Subcutaneous abdominal adipose tissue (tissue), 5 donors: ENCODE results near the gene SORBS2.
"Not testable (repeated sequence)": the region's sequence is repeated elsewhere in the genome, so short reads cannot be mapped to it uniquely, and the experiment has no call there.

Experiments used
- H3K27ac ChIP-seq: one replicate; pipeline ENCODE4 v1.7.0; 2013; ENCODE audit warnings: low read depth, mild to moderate bottlenecking, inconsistent platforms, low read length, moderate library complexity
- H3K27me3 ChIP-seq, 5 donors: one replicate each; pipeline ENCODE4 v1.7.0; 2013; ENCODE audit warnings: low read length in 5 of 5, inconsistent platforms in 1 of 5; ENCODE audit not compliant: control insufficient read depth in 5 of 5, insufficient read depth in 4 of 5
- H3K36me3 ChIP-seq, 5 donors: one replicate each; pipeline ENCODE4 v1.7.0; 2013; ENCODE audit warnings: low read length in 5 of 5; ENCODE audit not compliant: control insufficient read depth in 5 of 5, insufficient read depth in 5 of 5
- H3K4me1 ChIP-seq, 5 donors: one replicate each; pipeline ENCODE4 v1.7.0; 2013; ENCODE audit warnings: low read length in 5 of 5, mild to moderate bottlenecking in 3 of 5, moderate library complexity in 1 of 5; ENCODE audit not compliant: control insufficient read depth in 5 of 5, insufficient read depth in 5 of 5
- H3K4me3 ChIP-seq, 5 donors: one replicate each; pipeline ENCODE4 v1.7.0; 2013; ENCODE audit warnings: low read length in 5 of 5, low read depth in 1 of 5
- H3K9ac ChIP-seq, 5 donors: one replicate each; pipeline ENCODE4 v1.7.0; 2013; ENCODE audit warnings: low read length in 5 of 5, mild to moderate bottlenecking in 4 of 5, moderate library complexity in 3 of 5
- H3K9me3 ChIP-seq, 5 donors: one replicate each; pipeline ENCODE4 v1.7.0; 2013; ENCODE audit warnings: low read length in 5 of 5; ENCODE audit not compliant: control insufficient read depth in 5 of 5
- donor health status: healthy.
- donor health status: healthy.
- donor health status: healthy.
- donor health status: healthy.
- donor health status: healthy.

The SORBS2 gene

DNA sequence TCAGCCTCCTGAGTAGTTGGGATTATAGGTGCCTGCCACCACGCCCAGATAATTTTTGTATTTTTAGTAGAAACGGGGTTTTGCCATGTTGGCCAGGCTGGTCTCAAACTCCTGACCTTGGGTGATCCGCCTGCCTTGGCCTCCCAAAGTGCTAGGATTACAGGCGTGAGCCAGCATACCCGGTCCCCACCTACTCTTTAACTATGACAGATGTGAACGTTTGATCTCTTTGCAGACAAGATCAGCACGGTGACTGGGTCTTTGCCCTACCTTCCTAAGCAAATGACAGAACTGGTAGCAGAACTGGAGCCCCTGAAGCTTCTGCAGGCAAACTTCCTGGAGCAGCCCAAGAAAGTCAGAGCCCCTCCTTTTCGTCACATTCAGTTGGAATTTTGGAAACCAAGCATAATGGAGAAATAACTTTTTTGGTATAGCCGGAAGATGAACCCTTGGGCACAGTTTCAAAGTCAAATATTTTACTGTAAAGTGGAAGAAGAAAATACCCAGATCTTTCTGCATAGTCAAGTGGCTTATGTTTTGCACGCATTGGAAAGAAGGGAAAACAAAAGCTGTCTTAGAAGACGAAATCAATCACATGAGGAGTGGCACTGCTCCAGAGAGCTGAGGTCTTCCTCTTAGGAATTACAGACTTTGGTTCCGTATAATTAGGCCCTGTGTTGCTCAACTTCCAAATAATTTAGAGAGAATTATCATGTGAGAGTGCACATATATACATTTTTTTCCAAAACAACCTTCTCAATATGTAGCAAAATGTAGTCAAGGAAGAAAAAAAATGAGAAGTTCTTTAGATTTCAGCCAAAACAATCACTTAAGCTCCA is 90.6 kb downstream of the SORBS2 start:
- no peak overlapping the region for H3K9ac ChIP-seq
- no peak overlapping the region for H3K27ac ChIP-seq
- H3K27me3 ChIP-seq, result no peaks in the 10 kb centered on the region
- peaks cover 0 to 24% (median 14%) of the 10 kb centered on the region in 5 donors for H3K4me1 ChIP-seq
- no peaks in the 10 kb centered on the region for H3K36me3 ChIP-seq
- H3K9me3 ChIP-seq, result peaks cover 0 to 3% (median 0%) of the 10 kb centered on the region in 5 donors
- H3K4me3 ChIP-seq, result peak overlapping the region in 2 of 5 donors; percentile 19 to 36

DNA sequence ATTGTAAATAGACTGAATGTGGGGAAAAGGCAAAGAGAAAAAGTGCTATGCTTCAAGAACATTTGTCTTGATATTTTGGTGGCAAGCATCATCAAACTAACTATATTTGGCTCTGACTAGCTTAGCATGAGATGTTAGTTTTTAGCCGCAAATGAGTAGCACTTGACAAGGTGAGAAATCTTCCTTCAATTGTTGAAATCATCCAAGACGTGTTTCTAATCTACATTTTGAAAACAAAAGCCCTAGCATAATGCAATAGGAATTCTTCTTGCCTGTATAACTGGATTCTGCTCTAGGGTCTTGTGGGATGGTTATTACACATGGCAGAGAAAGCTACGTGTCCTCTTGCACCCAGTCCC is 92.5 kb downstream of the SORBS2 start:
- no peak overlapping the region for H3K9ac ChIP-seq
- no peaks in the 10 kb centered on the region for H3K27me3 ChIP-seq
- no peaks in the 10 kb centered on the region for H3K36me3 ChIP-seq
- no peak overlapping the region for H3K4me3 ChIP-seq
- peaks cover 0 to 3% (median 0%) of the 10 kb centered on the region in 5 donors for H3K9me3 ChIP-seq
- H3K4me1 ChIP-seq, result peaks cover 0 to 25% (median 14%) of the 10 kb centered on the region in 5 donors
- H3K27ac ChIP-seq, result no peak overlapping the region

DNA sequence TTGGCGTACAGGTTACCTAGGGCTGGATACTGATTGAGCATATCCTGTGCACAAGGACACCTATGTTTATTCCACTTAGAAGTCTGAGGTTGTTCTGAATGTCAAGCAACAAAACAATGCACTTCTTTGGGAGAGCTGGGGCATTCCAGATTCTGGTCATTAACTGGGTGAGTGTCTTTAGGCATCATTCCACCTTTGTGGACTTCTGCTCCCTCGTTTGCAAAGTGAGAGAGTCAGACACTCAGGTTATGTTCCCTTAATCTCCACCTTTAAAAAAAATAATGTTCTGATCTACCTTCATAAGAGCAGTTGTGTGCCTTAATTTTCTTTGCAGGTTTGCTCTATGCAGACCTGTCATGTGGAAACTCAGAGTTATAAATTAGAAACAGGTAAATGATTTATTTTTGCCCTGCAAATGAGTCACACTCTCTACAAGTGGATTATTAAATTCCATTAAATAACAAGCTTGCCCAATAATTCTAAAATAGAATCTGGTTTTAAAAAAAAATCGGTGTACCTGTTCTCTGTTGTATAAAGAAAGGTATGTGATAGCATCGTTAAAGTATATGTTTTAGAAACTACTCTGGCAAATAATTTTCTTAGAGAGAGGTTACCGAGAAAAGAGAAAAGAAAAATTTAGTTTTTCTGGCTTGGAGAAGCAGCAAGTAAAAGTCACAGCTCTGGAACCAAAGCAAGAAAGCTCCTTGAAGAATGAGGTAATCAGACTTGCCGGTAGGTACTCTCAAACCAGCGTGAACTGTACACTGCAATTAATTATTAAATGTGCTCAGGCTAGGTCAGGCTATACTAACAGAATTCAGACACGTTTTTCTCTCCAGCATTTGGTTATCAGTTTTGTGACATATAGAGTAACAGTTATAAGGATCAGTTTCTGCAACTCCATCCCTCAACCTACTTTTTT is 93.2 kb downstream of the SORBS2 start:
- peaks cover 0 to 3% (median 0%) of the 10 kb centered on the region in 5 donors for H3K9me3 ChIP-seq
- H3K36me3 ChIP-seq, result no peaks in the 10 kb centered on the region
- H3K4me3 ChIP-seq, result no peak overlapping the region
- no peak overlapping the region for H3K27ac ChIP-seq
- no peaks in the 10 kb centered on the region for H3K27me3 ChIP-seq
- peaks cover 0 to 22% (median 12%) of the 10 kb centered on the region in 5 donors for H3K4me1 ChIP-seq
- no peak overlapping the region for H3K9ac ChIP-seq

DNA sequence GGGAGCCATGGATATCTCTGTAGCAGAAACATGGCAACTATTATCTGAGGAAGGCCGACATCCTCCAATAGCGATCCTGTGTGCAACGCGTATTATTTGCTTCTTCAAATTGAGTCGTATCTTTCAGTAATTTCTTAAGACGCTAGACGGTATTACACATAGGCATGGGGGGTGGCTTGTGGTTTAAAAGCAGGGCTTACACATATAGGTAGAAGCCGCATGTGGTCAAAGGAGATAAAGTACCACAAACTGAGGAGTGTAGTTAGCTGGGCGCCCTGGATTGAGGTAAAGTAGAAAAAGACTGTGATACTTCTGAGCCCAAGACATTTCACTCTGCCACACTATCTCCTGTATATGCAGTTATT is 94.6 kb downstream of the SORBS2 start:
- no peak overlapping the region for H3K27ac ChIP-seq
- H3K4me3 ChIP-seq, result no peak overlapping the region
- peaks cover 0 to 3% (median 0%) of the 10 kb centered on the region in 5 donors for H3K27me3 ChIP-seq
- H3K36me3 ChIP-seq, result no peaks in the 10 kb centered on the region
- no peak overlapping the region for H3K9ac ChIP-seq
- peaks cover 0 to 15% (median 11%) of the 10 kb centered on the region in 5 donors for H3K4me1 ChIP-seq
- peaks cover 0 to 3% (median 0%) of the 10 kb centered on the region in 5 donors for H3K9me3 ChIP-seq

DNA sequence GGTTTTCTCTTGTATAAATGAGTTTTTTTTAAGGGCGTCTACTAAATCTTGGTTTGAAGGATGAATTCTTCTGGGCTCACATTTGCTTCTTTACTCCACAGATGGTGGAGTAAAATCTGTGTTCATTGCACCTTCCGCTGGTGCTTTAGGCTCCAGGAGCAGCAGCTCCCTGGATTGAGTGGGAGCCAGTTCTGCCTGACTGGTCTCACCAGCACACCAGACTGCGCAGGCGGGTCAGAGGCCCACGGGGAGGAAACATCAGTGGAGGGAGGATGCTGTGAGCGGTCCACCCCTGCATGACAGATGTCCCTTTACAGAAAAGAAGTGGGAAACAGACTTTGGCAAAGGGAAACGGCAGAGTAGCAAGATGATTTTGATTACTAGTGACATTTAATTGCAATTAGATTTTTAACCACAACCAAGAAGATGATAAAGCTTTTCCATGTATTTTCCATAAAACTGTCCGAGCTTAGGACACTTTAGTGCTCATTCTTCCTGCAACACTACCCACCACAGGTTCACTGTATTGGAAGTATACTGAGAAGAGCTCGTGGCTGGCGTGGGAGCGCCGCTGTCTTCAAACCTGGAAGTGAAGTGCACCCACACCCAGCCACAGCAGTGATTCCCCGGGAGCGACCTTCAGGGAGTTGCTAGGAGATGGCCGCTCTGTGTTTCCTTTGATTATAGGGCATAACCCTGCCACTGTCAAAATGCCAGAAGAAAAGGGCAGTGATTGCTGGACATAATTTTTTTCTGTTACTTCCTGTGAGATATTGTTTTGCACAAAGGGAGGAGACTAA is 95.2 kb downstream of the SORBS2 start:
- Histone ChIP-seq H3K4me1 (peaks cover 0 to 15% (median 7%) of the 10 kb centered on the region in 5 donors), H3K27ac (peak overlapping the region; percentile 6), H3K9me3 (peaks cover 0 to 3% (median 0%) of the 10 kb centered on the region in 5 donors), H3K4me3 (no peak overlapping the region), H3K27me3 (peaks cover 0 to 3% (median 0%) of the 10 kb centered on the region in 5 donors), H3K9ac (no peak overlapping the region), H3K36me3 (no peaks in the 10 kb centered on the region)

DNA sequence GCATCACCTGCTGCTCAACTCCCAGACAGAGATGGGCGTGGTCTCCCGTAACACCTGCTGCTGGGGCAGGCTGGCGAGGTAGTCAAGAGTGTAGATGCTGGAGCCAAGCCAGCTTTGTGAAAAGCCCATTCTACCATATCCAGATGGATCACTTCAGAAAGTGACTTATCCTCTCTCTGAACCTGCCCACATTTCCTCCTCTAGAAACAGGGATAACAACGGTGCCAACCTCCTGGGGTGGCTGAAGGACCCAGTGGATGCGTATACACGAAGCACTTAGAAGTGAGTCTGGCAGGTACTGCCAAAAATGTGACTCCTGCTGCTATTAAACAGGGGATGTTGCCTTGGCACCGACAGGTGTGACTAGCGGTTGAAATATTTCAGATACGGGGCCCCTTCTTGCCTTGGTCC is 95.8 kb downstream of the SORBS2 start:
- Histone ChIP-seq H3K36me3 (no peaks in the 10 kb centered on the region), H3K4me3 (no peak overlapping the region), H3K9ac (no peak overlapping the region), H3K9me3 (peaks cover 0 to 3% (median 0%) of the 10 kb centered on the region in 5 donors), H3K27me3 (peaks cover 0 to 3% (median 0%) of the 10 kb centered on the region in 5 donors), H3K27ac (no peak overlapping the region), H3K4me1 (peaks cover 0 to 13% (median under 1%) of the 10 kb centered on the region in 5 donors)

DNA sequence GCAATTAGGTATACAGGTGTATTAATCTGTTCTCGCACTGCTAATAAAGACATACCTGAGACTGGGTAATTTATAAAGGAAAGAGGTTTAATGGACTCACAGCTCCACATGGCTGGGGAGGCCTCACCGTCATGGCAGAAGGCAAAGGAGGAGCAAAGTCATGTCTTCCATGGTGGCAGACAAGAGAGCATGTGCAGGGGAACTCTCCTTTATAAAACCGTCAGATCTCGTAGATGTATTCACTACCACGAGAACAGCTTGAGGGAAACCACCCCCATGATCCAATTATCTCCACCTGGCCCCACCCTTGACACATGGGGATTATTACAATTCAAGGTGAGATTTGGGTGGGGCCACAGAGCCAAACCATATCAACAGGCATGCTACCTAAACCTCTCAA is 97.5 kb downstream of the SORBS2 start:
- H3K4me3 ChIP-seq, H3K9me3 ChIP-seq, H3K36me3 ChIP-seq, H3K27ac ChIP-seq, H3K27me3 ChIP-seq, H3K9ac ChIP-seq: not testable (repeated sequence)
- H3K4me1 ChIP-seq, result peaks cover 0 to 13% (median 0%) of the 10 kb centered on the region in 5 donors

DNA sequence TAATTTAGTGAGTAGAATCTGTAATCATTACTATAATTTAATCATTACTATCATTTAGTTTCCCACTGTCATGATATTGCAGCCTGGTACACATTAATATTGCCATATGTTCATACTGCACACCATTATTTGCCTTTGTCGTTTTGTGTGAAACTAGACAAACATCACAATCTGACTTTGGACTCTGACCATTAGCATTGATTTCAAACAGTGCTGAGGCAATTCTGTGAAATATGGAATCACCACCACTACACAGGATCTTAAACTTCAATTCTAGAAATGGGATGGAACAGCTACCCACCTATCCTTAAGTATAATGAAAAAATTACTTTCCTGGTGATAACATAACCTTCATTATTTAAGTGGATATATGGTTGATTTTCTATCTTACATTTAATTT is 98.3 kb downstream of the SORBS2 start:
- no peak overlapping the region for H3K4me3 ChIP-seq
- H3K27ac ChIP-seq, result no peak overlapping the region

DNA sequence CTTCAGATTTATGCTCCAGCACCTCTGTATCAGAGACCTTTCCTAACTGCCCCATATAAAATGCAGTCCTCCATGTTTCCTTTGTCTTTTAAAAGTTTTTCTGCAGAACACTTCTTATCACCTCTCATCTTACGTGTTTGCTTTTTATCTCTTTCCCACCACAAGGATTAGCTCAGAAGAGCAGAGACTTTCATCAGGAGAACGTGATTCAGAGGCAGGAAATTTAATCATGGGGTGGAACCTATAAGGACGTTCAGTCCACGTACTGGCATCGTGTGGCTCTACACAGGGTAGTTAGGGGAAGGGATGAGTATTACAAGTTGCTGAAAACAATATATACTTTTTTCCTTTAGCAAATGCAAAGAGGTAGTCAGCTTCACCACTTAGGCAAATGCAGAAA is 98.7 kb downstream of the SORBS2 start:
- Histone ChIP-seq H3K4me1 (peaks cover 0 to 13% (median 0%) of the 10 kb centered on the region in 5 donors), H3K27me3 (peaks cover 0 to 3% (median 0%) of the 10 kb centered on the region in 5 donors), H3K9ac (no peak overlapping the region), H3K27ac (no peak overlapping the region), H3K9me3 (no peaks in the 10 kb centered on the region), H3K4me3 (no peak overlapping the region), H3K36me3 (no peaks in the 10 kb centered on the region)

More for the DNA sequence above, 98.3 kb downstream of the SORBS2 start:
- Histone ChIP-seq H3K36me3 (no peaks in the 10 kb centered on the region), H3K4me1 (peaks cover 0 to 13% (median 0%) of the 10 kb centered on the region in 5 donors), H3K9ac (no peak overlapping the region), H3K27me3 (peaks cover 0 to 3% (median 0%) of the 10 kb centered on the region in 5 donors), H3K9me3 (no peaks in the 10 kb centered on the region)
